ENCODE results near the gene BICDL2. TPM values are rescaled to one million over a fixed set of nuclear protein-coding genes. Genes with fewer than 3 reads are reported as not detected.
"Not testable (repeated sequence)": the region's sequence is repeated elsewhere in the genome, so short reads cannot be mapped to it uniquely, and the experiment has no call there.

The BICDL2 gene
- total RNA-seq, 1 experiment from 2014 or later, result not detected

DNA sequence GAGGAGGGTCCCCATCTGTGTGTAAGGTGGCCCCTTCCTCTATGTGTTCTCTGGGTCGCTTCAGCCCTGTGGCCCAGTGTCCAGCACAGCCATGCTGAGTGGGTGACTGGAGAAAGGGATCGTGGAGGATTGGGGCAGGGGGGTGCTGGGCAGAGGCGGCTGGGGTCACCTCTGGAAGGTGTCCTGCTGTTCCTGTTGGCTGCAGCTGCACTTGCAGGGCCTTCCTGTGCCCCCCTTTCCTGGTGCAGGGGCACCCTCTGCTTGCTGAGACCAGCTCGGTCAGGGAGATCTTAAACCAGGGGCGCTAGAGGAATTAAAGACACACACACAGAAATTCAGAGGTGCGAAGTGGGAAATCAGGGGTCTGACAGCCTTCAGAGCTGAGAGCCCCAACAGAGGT is 39.8 kb upstream of the BICDL2 start:
- intact Hi-C loops (cut with micrococcal nuclease; ENCODE audit: unreplicated experiment), result no loop called here
- BruUV-seq (replicated peaks), result no TSS peak
- H3K4me1 ChIP-seq (ENCODE audit: insufficient read depth, low read length, poor library complexity, severe bottlenecking), result no peaks in the 10 kb centered on the region
- no peaks in the 10 kb centered on the region for H3K9me3 ChIP-seq (ENCODE audit: low read depth, low read length, poor library complexity, severe bottlenecking)
- ChIA-PET CTCF (interaction anchor here (0.7 kb wide), 1 partner anchor 53 kb away, joined by 3 read pairs; no protein-coding TSS in a partner anchor), POLR2A (ENCODE audit: low non-redundant PET) (no interaction called here)
- H3K27me3 ChIP-seq (replicated peaks; ENCODE audit: insufficient read depth, low read depth, low read length, poor library complexity), result peaks cover 15% of the 10 kb centered on the region
- no peak for TF ChIP-seq EZH2 (IDR thresholded peaks at IDR 0.05; ENCODE audit: borderline replicate concordance, low read depth, low read length, poor library complexity, severe bottlenecking)
- TF ChIP-seq, protein P1, sequence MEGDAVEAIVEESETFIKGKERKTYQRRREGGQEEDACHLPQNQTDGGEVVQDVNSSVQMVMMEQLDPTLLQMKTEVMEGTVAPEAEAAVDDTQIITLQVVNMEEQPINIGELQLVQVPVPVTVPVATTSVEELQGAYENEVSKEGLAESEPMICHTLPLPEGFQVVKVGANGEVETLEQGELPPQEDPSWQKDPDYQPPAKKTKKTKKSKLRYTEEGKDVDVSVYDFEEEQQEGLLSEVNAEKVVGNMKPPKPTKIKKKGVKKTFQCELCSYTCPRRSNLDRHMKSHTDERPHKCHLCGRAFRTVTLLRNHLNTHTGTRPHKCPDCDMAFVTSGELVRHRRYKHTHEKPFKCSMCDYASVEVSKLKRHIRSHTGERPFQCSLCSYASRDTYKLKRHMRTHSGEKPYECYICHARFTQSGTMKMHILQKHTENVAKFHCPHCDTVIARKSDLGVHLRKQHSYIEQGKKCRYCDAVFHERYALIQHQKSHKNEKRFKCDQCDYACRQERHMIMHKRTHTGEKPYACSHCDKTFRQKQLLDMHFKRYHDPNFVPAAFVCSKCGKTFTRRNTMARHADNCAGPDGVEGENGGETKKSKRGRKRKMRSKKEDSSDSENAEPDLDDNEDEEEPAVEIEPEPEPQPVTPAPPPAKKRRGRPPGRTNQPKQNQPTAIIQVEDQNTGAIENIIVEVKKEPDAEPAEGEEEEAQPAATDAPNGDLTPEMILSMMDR (conservative IDR thresholded peaks at IDR 0.05; ENCODE audit: low read depth, low read length), result no peak
- H3K4me3 ChIP-seq (ENCODE audit: low read depth, low read length, poor library complexity, severe bottlenecking), result no peak overlapping the region
- no peak for DNase-seq (ENCODE audit: low spot score)
- no peak overlapping the region for H3K27ac ChIP-seq (ENCODE audit: low read depth, low read length, poor library complexity, severe bottlenecking)
- H3K36me3 ChIP-seq (ENCODE audit: insufficient read depth, low read length, poor library complexity, severe bottlenecking), result no peaks in the 10 kb centered on the region

DNA sequence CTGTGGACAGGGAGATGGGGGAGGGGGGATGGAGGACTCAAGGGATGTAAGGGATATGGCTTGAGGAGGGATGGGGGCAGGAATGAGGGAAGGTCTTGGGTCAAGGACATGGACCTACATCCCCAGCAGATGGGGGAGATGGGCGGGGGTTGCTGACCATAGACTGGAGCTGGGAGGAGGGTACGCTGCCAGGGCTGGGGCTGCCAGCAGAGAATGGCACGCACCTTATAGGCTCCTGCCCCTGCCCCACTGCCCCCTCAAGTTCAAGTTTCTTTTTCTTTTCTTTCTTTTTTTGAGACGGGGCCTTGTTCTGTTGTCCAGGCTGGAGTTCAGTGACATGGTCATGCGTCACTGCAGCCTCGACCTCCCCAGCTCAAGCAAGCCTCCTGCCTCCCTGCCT is 39.2 kb upstream of the BICDL2 start:
- H3K4me1 ChIP-seq (ENCODE audit: insufficient read depth, low read length, poor library complexity, severe bottlenecking); H3K36me3 ChIP-seq (ENCODE audit: insufficient read depth, low read length, poor library complexity, severe bottlenecking); H3K9me3 ChIP-seq (ENCODE audit: low read depth, low read length, poor library complexity, severe bottlenecking); H3K27ac ChIP-seq (ENCODE audit: low read depth, low read length, poor library complexity, severe bottlenecking); DNase-seq (ENCODE audit: low spot score); intact Hi-C loops (cut with micrococcal nuclease; ENCODE audit: unreplicated experiment); POLR2A ChIA-PET (ENCODE audit: low non-redundant PET); BruUV-seq (replicated peaks); H3K4me3 ChIP-seq (ENCODE audit: low read depth, low read length, poor library complexity, severe bottlenecking): not testable (repeated sequence)
- H3K27me3 ChIP-seq (replicated peaks; ENCODE audit: insufficient read depth, low read depth, low read length, poor library complexity), result peaks cover 15% of the 10 kb centered on the region
- CTCF ChIA-PET, result interaction anchor here (0.7 kb wide), 1 partner anchor 54 kb away, joined by 3 read pairs; no protein-coding TSS in a partner anchor

DNA sequence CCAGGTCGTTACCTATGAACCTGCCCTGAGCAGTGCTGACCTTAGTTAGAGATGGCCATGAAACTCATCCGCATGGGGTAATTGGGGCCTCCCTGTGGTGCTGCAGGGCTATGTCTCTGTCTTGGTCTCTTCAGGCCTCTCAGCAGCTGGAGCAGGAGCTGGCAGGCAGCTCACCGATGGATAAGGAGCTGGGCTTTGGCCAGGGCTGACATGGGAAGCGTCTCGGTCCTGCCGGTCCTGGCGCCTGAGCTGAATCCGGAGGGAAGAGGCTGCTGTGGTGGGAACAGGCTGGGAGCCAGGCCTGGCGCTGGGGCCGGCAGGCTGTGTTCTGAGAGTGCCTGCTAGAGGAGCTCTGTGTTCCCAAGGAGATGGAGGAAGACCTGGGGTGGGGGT is 38.8 kb upstream of the BICDL2 start:
- no peak for DNase-seq (ENCODE audit: low spot score)
- intact Hi-C loops (cut with micrococcal nuclease; ENCODE audit: unreplicated experiment), result no loop called here
- Histone ChIP-seq H3K27me3 (replicated peaks; ENCODE audit: insufficient read depth, low read depth, low read length, poor library complexity) (peaks cover 15% of the 10 kb centered on the region), H3K9me3 (ENCODE audit: low read depth, low read length, poor library complexity, severe bottlenecking) (no peaks in the 10 kb centered on the region), H3K27ac (ENCODE audit: low read depth, low read length, poor library complexity, severe bottlenecking) (no peak overlapping the region), H3K36me3 (ENCODE audit: insufficient read depth, low read length, poor library complexity, severe bottlenecking) (no peaks in the 10 kb centered on the region), H3K4me3 (ENCODE audit: low read depth, low read length, poor library complexity, severe bottlenecking) (no peak overlapping the region), H3K4me1 (ENCODE audit: insufficient read depth, low read length, poor library complexity, severe bottlenecking) (no peaks in the 10 kb centered on the region)
- ChIA-PET CTCF (no interaction called here), POLR2A (ENCODE audit: low non-redundant PET) (no interaction called here)
- TF ChIP-seq EZH2 (IDR thresholded peaks at IDR 0.05; ENCODE audit: borderline replicate concordance, low read depth, low read length, poor library complexity, severe bottlenecking), result no peak
- TF ChIP-seq, protein P1 (conservative IDR thresholded peaks at IDR 0.05; ENCODE audit: low read depth, low read length), result no peak
- no TSS peak for BruUV-seq (replicated peaks)

DNA sequence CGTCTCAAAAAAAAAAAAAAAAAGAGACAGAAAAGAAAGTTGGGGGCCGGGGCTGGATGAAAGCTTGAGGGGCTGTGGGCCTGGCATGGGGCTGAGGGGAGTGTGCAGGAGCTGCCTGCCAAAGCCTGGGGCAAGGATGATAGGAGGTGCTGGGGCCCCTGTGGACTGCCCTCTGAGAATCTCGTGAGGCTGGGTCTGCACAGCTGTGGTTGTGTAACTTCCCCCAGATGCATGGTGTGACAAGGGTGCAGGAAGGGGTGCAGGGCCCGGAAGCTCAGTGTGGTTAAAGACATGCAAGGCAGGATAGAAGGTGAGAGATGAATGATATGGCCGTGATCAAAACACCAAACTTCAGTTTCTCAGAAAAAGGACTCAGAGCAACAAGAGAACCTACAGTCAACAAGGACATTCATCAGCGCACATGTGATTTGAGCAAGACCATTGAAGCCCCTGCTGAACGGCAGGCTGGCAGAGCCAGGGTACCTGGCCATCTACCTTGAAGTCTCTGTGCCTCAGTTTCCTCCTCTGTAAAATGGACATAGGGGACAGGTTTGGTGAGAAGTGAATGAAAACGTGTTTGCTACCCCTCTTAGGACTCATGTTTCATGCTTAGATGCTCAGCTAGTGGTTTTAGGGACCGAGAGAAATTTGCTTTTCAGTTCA is 38.2 kb upstream of the BICDL2 start:
- Histone ChIP-seq H3K27ac (ENCODE audit: low read depth, low read length, poor library complexity, severe bottlenecking) (no peak overlapping the region), H3K36me3 (ENCODE audit: insufficient read depth, low read length, poor library complexity, severe bottlenecking) (no peaks in the 10 kb centered on the region), H3K9me3 (ENCODE audit: low read depth, low read length, poor library complexity, severe bottlenecking) (no peaks in the 10 kb centered on the region), H3K4me1 (ENCODE audit: insufficient read depth, low read length, poor library complexity, severe bottlenecking) (no peaks in the 10 kb centered on the region), H3K27me3 (replicated peaks; ENCODE audit: insufficient read depth, low read depth, low read length, poor library complexity) (peaks cover 11% of the 10 kb centered on the region), H3K4me3 (ENCODE audit: low read depth, low read length, poor library complexity, severe bottlenecking) (no peak overlapping the region)
- intact Hi-C loops (cut with micrococcal nuclease; ENCODE audit: unreplicated experiment), result no loop called here
- TF ChIP-seq EZH2 (IDR thresholded peaks at IDR 0.05; ENCODE audit: borderline replicate concordance, low read depth, low read length, poor library complexity, severe bottlenecking), result no peak
- TF ChIP-seq, protein P1 (conservative IDR thresholded peaks at IDR 0.05; ENCODE audit: low read depth, low read length), result no peak
- POLR2A ChIA-PET (ENCODE audit: low non-redundant PET), result no interaction called here
- CTCF ChIA-PET, result no interaction called here
- BruUV-seq (replicated peaks), result no TSS peak
- DNase-seq (ENCODE audit: low spot score), result no peak

All from A673 (cell line).